UCSD-AML1 (cell line): Measurements from ENCODE around the gene CCSER2.

ENCODE experiments used
- DNase-seq: peaks from one replicate; lab custom pipeline; 2025; ENCODE audit not compliant: unreplicated experiment; lab: John Stamatoyannopoulos, UW

The CCSER2 gene

GRCh38 chr10:84542522-84543490 lies 214.4 kb downstream of the CCSER2 start:
- DNase-seq: no peak

GRCh38 chr10:84543948-84544347 lies 215.6 kb downstream of the CCSER2 start:
- no peak for DNase-seq

- no peak for DNase-seq
These were observed 217.3 kb downstream of the CCSER2 start for GRCh38 chr10:84545651-84546050.

DNA sequence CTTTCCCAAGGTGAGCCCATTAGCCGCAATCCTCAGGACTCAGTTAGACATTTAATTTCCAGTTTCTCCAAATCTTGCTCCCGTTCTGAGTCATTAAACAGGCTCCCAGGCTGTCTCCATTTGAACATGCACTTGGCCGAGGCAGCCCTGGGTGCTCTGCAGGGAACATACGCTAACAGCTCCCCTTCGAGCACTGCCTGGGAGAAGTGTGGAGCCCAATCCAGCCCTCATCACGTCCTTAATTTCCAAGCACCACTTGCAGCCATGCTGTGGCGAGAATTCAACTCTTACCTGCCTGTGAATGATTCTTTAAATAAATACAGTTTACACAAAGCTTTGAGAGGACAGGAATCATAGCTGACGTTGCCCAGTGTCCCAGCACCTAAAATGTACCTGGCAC lies 218.2 kb downstream of the CCSER2 start:
- DNase-seq: no peak

GRCh38 chr10:84547616-84548015 lies 219.2 kb downstream of the CCSER2 start:
- no peak for DNase-seq

DNA sequence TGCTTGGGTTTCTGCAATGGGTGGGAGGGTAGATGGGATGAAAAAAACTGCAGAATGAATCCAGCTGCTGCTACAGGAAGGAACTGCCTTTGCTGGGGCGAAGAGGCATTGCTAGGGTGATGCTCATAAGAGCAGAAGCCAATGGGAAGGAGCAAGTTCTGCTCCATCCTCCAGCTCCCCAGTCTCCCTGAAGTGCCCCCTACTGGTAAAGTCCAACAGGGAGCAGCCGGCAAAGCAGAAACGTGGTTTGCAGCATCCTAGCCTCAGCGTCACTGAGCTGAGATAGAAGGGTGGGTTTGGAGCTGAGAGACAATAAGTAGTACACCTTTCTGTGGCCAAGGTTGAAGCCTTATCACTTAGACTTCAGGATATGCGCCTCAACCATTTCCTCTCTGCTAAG lies 220.5 kb downstream of the CCSER2 start:
- DNase-seq: no peak

DNA sequence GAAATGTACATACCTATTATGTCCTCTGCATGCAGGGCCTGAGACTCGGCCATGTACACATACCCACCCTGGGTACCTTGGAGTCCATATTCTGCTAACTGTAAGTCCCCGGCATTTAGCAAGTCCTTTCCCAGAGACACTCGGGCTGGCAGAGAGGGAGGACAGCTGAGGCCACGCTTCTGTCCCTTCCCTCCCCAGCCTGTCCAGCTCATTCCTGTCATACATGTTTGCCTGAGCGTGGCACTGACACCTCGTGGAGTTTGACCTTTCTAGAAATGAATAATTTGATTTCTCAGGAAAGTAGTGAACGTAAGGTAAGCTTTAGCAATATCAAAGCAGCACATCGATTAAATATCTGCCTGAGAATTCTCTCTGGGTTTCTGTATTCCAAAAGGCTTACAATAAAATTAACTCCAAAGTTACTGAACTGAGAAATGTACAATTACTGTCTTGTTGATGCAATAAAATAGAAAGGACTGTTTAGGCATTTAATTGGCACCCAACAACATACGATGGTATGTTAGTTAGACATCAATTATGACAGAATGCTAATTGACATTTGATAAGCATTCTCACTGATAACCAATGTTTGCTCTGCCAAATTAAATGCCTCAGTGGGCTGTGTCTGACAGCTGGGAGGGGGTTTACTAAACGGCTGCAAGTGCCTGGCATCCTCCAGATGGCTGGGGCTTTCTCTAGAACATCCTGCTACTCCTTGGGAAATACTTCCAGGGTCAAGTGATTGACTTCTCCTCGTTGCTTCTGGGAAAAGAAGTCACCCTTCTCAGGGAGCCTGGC lies 221.2 kb downstream of the CCSER2 start:
- DNase-seq: no peak

DNA sequence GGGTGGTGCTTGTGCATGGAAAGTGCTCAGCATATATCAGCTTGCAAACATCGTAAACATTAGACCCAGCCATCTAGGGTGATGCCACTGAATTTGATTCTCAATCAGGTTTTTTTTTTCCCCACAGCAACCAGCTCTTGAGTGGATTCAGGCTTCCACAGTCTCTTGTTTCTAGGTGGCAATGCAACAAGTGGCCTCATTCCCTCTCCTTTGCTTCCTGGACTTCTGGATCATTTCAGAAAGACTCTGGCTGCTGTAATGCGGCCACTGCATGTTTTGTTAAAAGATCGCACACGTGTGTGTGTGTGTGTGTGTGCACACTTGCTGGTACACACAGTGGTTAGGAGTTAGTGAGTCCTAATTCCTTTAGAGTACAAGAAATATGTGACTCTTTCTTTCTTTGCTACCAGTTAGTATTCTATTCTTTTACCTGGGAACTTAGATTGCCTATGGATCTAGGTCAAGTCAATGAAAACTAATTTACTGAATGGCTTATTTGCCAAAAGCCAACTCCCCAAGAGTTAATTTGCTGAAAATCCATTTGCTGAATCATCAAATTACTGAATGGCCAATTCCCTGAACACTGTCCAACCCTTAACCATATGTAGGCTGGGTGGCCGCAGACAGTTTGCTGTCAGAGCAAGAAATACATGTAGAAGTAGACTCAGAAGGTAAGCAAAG lies 222.5 kb downstream of the CCSER2 start:
- DNase-seq: no peak

DNA sequence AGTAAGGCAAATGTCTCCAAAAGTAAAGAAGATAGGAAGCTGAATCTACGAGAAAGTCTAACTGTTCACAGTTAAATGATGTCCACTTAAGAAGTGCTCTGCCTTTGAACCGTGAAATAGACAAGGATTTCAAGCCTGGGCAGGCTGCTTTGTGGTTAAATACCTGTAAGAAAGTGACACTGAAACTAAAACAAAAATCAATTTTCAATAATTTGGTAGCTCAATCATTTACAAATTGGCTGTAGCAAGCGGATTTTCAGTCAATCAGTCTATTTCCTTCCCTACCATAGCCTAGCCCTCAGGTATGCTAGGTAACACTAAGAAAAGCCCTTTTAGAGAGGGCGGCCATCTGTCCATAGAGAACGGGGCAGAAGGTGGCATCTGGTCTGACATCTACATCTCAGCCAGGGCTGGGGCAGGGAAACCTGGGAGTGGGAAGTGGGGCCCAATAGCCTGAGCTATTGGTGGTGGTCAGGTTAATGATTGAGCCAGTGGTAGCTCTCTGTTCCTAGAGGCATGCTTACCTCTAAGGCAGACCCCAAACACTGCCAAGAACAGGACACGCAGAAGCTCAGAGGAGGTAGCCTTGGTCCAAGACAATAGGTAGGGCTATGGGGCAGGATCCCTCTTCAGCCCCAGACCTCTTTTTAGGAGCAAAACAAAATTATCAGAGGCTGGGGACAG lies 223.2 kb downstream of the CCSER2 start:
- DNase-seq: no peak

GRCh38 chr10:84552478-84552877 lies 224.1 kb downstream of the CCSER2 start:
- DNase-seq: no peak

GRCh38 chr10:84562592-84562991 lies 234.2 kb downstream of the CCSER2 start:
- DNase-seq: no peak

GRCh38 chr10:84563355-84563754 lies 235.0 kb downstream of the CCSER2 start:
- DNase-seq: no peak

DNA sequence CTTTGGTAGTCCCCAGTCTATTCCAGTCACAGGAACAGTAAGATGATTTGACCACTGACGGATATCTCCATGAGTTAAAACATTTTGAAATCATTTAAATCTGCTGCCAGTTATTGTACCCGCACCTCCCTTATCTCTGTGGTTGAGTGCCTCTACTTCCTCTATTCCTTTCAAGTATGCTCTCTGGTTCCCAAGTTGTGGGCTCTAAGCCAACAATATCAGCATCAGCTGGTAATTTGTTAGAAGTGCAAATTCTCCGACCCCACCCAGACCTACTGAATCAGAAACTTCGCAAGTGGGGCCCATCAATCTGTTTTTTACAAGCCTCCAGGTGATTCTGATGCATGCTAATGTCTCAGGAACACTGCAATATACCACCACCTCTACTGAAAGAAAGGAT lies 235.5 kb downstream of the CCSER2 start:
- no peak for DNase-seq

DNA sequence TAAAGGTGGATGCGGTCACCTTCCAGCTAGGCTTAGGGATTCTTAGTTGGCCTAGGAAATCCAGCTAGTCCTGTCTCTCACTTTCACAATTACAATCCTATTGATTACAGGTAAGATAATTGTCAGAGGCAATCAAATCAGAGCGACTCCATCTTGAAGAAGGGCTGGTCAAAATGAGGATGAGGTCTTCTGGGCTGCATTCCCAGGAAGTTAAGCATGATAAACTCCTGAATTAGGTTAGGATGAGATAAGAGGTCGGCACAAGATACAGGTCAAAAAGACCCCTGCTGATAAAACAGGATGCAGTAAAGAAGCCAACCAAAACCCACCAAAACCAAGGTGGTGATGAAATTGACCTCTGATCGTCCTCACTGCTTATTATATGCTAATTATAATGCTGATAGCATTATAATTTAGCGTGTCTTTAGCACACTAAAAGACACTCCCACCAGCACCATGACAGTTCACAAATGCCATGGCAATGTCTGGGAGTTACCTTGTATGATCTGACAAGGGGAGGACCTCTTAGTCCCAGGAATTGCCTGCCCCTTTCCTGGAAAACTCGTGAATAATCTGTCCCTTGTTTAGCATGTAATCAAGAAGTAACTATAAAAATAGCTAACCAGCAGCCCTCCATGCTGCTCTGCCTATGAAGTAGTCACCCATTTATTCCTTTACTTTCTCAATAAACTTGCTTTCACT lies 237.6 kb downstream of the CCSER2 start:
- DNase-seq: no peak

DNA sequence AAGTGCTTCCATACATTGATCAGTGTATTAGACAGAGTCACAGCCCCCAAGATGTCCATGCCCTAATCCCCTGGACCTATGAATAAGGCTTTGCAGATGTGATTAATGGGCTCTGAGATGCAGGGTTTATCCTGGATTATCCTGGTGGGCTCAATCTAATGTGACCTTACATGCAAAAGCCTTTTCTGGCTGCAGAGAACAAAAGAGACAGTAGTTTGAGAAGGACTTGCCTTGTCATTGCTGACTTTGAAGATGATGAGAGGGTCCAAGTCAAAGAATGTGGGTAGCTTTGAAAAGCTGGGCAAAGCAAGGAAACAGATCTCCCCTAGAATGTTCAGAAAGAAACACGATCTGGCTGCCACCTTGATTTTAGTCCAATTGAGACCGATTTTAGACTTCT lies 238.7 kb downstream of the CCSER2 start:
- no peak for DNase-seq
